ENCODE data around the gene CAMTA1.
"Not testable (repeated sequence)": the region's sequence is repeated elsewhere in the genome, so short reads cannot be mapped to it uniquely, and the experiment has no call there.

The CAMTA1 gene

GRCh38 chr1:6907201-6907600 lies 121.9 kb downstream of the CAMTA1 start:
- no peak for DNase-seq (ENCODE audit: low read depth, low spot score)

- DNase-seq (ENCODE audit: low read depth, low spot score), result no peak
Observed at GRCh38 chr1:6907676-6908434, 122.6 kb downstream of the CAMTA1 start.

GRCh38 chr1:6909401-6909800 lies 124.1 kb downstream of the CAMTA1 start:
- DNase-seq (ENCODE audit: low read depth, low spot score), result no peak

GRCh38 chr1:6909857-6910256 lies 124.6 kb downstream of the CAMTA1 start:
- no peak for DNase-seq (ENCODE audit: low read depth, low spot score)

GRCh38 chr1:6911021-6911941 lies 126.0 kb downstream of the CAMTA1 start:
- DNase-seq (ENCODE audit: low read depth, low spot score), result no peak

- DNase-seq (ENCODE audit: low read depth, low spot score), result no peak
Observed at GRCh38 chr1:6911974-6912373, 126.7 kb downstream of the CAMTA1 start.

- DNase-seq (ENCODE audit: low read depth, low spot score), result no peak
Observed at GRCh38 chr1:6912518-6912917, 127.3 kb downstream of the CAMTA1 start.

GRCh38 chr1:6913086-6913485 lies 127.8 kb downstream of the CAMTA1 start:
- no peak for DNase-seq (ENCODE audit: low read depth, low spot score)

GRCh38 chr1:6914706-6915105 lies 129.5 kb downstream of the CAMTA1 start:
- no peak for DNase-seq (ENCODE audit: low read depth, low spot score)

- no peak for DNase-seq (ENCODE audit: low read depth, low spot score)
Observed at GRCh38 chr1:6915999-6916565, 130.8 kb downstream of the CAMTA1 start.

- no peak for DNase-seq (ENCODE audit: low read depth, low spot score)
Observed at GRCh38 chr1:6917067-6917466, 131.8 kb downstream of the CAMTA1 start.

- no peak for DNase-seq (ENCODE audit: low read depth, low spot score)
Observed at GRCh38 chr1:6918186-6918924, 133.1 kb downstream of the CAMTA1 start.

GRCh38 chr1:6918925-6919511 lies 133.8 kb downstream of the CAMTA1 start:
- no peak for DNase-seq (ENCODE audit: low read depth, low spot score)

GRCh38 chr1:6921506-6921905 lies 136.3 kb downstream of the CAMTA1 start:
- not testable (repeated sequence) for DNase-seq (ENCODE audit: low read depth, low spot score)

GRCh38 chr1:6922096-6922931 lies 137.1 kb downstream of the CAMTA1 start:
- no peak for DNase-seq (ENCODE audit: low read depth, low spot score)

- no peak for DNase-seq (ENCODE audit: low read depth, low spot score)
Observed at GRCh38 chr1:6923012-6923411, 137.8 kb downstream of the CAMTA1 start.

- no peak for DNase-seq (ENCODE audit: low read depth, low spot score)
Observed at GRCh38 chr1:6923416-6923815, 138.2 kb downstream of the CAMTA1 start.

GRCh38 chr1:6923955-6924881 lies 139.0 kb downstream of the CAMTA1 start:
- no peak for DNase-seq (ENCODE audit: low read depth, low spot score)

- no peak for DNase-seq (ENCODE audit: low read depth, low spot score)
Observed at GRCh38 chr1:6924891-6925290, 139.6 kb downstream of the CAMTA1 start.

Data from smooth muscle cell of the brain vasculature (primary cell).